DMS79 (cell line): ENCODE results near the gene TMEM156.
"Not testable (repeated sequence)": the region's sequence is repeated elsewhere in the genome, so short reads cannot be mapped to it uniquely, and the experiment has no call there.

Experiments
- DNase-seq: peaks from one replicate; lab custom pipeline; 2025; lab: John Stamatoyannopoulos, UW

The TMEM156 gene

GRCh38 chr4:38957261-38957815 lies 74.9 kb downstream of the TMEM156 start:
- DNase-seq = no peak

DNA sequence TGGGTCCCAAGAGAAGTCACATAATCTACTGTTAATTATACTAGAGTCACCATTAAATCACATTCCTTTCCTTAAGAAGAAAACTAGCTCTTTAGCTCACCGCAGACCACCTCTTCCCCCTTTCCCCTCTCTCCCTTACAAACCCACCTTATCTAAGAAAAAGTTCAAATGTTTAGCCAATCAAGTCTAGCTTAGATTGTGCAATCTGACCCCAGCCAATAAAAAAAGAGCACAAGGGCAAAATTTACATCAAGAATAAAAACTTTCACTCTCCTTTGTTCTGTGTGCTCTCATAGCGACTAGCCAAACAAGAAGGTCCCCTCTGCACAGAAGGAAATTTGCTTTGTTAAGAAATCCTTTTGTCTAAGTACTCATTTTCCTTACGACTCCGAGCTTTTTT lies 76.3 kb downstream of the TMEM156 start:
- no peak for DNase-seq

DNA sequence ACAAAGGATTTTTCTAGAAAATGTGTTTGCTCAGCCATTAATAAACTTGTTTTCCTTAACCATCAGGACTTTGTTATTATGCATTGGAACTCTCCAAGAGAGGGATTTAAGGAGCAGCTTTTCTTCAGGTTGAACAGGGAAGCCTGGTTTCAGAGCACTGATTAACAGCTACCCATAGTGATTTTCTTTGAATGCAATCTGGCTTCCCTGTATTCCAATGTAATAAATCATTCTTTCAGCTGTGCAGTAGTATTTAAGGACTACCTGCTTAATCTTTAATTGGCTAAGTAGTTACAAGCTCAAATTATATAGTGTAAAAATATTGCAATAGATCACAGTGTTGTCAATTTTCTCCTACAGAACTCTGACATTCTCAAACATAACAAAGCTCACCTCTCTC lies 77.5 kb downstream of the TMEM156 start:
- no peak for DNase-seq

DNA sequence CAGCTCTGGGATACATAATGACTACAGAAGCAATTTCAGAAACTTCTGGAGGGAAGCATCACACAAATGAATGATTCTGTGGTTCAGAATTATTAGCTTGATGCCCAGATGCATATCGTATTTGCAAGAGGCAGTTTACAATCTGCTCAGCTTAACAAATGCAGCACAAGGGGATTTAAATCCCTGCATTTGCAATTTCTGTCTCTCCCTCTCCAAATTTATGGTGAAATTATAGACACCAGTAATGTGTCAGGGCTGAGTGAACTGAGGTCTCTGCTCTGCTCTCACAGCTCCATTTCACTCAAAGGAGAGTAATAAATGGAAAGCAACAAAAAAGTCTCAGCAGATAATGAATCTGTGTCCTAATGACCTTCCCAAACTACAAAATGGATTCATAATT lies 80.2 kb downstream of the TMEM156 start:
- no peak for DNase-seq

DNA sequence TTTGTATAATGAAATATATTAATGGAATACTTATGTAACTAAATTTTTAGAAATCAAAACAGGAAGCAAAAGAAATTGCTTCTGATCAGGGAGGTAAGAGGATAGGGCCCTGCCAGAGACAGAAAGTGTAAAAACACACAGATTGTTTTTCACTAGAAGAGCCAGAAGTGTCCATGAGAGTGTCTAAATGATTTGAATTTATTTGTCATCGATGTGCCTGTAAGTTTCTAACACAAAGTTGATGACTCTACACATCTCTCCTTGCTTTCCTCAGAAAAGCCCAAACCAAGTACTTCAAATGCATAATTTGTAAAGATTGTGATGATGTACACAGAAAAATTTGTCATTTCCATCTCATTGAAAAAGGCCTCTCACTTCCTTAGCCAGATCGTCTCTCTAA lies 80.6 kb downstream of the TMEM156 start:
- no peak for DNase-seq

DNA sequence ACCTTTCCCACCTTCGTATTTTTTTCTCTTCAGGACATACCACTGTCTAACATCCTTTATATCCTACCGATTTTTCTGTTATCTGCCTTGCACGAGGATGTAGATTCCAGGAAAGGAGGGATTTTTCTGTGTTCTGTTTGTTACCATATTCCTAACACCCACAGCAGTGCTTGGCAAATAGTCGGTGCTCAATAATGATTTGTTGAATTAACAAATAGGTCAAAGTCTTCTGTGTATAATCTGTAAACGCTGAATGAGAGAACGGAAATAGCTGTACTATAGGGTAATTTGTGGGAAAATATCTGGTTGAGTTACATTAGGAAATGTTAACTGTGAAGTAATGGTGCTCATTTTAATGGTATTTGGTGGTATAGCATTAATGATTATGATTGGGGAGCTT lies 81.5 kb downstream of the TMEM156 start:
- DNase-seq = no peak

DNA sequence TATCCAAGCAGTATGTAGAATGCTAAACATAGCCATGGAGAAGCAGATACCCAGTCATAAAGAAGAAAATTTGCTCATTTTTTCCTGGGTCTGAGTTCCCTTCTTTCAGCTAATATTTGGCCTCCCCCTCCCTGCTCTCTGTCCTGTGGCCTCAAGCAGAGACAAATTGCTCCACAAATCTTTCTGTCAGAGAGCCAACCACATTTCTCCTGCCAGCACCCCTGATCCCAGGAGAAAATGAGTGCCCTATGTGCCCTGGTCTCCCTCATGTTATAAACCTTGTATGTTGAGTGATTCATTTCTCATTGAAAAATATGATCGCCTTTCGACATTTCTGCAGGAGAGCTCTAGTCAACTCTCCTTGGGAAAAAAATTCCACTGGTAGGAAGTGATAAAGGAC lies 82.0 kb downstream of the TMEM156 start:
- DNase-seq = no peak

DNA sequence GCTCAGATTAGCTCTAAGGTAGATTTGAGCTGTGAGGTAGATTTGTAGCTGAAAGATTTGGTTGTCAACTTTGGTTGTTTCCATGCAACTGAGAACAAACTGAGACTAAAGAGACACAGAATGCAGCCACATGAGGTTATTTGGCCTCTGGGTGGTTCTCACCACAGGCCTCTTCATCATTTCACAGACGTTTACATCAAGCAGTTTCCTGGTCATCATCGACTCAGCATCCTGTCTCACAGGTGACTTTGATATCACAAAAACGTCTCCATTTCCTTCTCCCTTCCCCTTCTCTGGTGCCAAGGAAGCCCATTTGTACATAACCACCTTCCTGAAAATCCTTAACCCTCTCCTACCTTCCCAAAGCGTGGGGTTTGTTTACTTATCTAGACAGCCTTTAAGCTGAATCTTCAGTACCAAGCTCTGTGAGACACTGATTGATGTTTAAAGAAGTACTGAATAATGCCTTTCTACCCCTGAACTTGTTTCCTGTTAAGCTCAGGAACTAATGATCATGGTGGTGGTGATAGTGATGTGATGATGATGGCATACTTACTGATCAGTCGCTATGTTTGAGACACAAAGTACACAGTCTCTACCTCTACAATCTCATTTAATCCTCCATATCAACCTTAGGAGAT lies 82.7 kb downstream of the TMEM156 start:
- no peak for DNase-seq

- no peak for DNase-seq
These were observed 83.7 kb downstream of the TMEM156 start for GRCh38 chr4:38948551-38948950.

DNA sequence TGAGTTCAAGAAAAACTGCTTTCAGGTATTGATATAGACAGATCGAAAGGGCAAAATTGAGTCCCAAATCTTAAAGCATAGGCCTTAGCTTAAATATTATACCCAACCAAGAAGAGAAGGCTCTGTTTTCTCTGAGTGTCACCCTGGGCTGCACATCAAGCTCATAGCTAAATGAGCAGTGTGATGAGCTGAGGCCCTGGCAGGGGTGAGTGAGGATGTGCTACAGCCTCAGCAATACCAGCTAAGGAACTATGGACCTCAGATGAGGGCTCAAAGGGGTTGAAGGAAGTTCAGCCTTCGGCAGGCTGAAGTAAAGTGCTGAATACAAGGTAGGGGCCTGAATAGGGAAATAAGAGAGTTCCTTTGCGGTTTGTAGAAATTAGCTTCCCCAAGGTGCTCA lies 85.3 kb downstream of the TMEM156 start:
- DNase-seq = no peak

- no peak for DNase-seq
These were observed 87.8 kb downstream of the TMEM156 start for GRCh38 chr4:38944440-38944839.

DNA sequence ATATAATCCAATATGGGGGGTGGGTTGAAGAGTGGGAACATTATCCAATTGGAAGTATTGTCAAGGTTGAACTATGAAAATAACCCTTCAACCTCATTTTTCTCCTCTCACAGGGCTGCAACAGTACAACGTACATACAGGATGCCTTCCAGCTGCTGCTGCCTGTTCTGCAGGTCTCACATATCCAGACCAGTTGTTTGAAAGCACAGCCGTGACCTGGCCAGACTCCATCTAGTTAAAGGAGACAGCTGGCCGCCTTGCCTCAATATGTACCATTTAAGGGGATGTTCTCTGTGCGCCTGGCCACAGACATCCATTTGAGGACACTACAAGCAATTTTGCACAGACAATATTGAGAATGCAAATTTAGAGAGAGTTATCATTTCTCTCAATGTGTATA lies 88.9 kb downstream of the TMEM156 start:
- DNase-seq = no peak

- DNase-seq = not testable (repeated sequence)
These were observed 90.3 kb downstream of the TMEM156 start for GRCh38 chr4:38941906-38942305.

GRCh38 chr4:38940476-38940875 lies 91.7 kb downstream of the TMEM156 start:
- DNase-seq = no peak

DNA sequence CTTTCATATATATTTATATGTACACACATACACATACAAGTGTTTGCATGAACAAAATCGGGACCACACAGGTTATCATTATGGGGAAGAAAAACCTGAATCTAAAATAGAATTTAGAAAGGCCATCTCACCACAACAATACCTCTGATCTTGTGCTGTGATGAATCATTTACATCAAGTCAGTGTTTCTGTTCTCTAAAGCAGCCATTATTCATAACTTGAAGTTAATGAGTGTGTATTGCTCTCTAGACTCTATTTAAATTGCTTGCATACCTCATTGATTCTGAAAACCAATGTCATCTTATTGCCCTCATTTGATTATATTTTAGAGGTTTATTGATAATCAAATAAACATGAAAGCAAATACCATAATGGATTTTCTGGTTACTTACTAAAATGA lies 93.0 kb downstream of the TMEM156 start:
- DNase-seq = no peak

GRCh38 chr4:38935391-38936073 lies 96.7 kb downstream of the TMEM156 start:
- no peak for DNase-seq

- no peak for DNase-seq
These were observed 101.1 kb downstream of the TMEM156 start for GRCh38 chr4:38931125-38931524.

- DNase-seq = no peak
These were observed 101.5 kb downstream of the TMEM156 start for GRCh38 chr4:38930707-38931106.

DNA sequence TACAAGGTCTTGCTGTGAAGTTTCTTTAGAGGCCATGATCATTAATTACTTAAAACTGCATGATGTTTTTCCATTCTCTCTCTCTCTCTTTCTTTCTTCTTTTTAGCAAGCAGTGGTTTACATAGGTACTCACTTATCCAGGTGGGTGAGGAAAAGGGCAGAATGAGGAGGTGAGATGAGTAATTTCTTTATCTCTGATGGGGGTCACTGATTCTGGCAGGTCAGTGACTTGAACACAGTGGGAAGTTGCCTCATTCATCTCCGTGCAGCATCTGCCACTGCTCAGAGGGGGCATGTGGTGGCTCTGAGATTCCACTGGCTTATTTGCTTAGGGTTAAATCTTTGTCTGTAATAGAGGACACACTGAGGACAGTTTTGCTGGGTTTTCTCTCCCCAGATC lies 102.0 kb downstream of the TMEM156 start:
- no peak for DNase-seq

DNA sequence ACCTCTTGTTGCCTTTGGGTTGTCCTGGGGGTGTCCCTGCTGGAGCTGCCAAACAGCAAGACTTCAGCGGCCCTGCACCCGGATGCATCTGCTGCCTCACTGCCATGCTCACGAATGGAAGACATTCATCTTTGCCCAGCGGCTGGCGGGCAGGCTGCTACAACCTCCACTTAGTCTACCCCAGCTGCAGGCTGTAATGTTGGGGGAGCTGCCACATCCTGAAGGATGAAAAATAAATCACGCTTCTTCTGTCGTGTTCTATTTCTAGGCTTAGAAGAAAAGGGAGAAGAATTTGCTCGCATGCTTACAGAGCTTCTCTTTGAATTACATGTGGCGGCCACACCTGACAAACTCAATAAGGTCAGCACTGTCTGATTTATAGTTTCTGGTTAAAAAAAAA lies 103.2 kb downstream of the TMEM156 start:
- DNase-seq = no peak

DNA sequence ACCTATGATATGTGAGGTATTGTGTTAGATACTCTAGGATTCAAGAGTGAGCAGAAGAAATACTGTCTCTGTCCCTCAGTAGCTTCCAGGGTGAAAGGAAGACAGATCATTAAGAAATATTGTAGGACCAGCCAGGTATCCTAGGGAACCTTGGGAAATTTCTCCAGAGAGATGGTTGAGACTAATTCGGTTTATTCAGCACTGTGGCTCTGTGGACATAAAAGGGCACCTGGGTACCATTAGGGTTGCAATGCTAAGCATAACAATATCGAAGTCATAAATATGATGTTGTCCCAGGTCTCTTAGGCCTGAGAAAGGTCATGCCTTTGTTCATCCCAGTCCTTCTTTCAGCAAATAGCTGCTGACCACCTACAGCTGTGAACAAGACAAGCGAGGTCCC lies 103.6 kb downstream of the TMEM156 start:
- no peak for DNase-seq

DNA sequence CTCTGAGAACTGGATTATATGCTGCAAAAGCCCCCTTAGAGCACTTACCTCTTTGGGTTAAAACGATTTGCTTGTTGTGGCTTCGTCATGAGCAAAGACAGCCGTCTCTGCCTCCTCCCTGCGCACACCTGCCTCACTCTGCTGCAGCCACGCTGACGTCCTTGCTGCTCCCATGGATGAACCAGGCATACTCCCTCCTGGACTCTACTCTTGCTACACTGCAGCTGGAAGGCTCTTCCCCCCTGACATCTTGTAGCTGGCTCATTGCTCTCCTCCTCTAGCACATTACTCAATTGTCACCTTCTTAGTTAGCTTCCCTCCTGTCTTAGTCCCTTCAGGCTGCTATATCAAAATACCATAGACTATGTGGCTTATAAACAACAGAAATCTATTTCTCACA lies 105.3 kb downstream of the TMEM156 start:
- no peak for DNase-seq

DNA sequence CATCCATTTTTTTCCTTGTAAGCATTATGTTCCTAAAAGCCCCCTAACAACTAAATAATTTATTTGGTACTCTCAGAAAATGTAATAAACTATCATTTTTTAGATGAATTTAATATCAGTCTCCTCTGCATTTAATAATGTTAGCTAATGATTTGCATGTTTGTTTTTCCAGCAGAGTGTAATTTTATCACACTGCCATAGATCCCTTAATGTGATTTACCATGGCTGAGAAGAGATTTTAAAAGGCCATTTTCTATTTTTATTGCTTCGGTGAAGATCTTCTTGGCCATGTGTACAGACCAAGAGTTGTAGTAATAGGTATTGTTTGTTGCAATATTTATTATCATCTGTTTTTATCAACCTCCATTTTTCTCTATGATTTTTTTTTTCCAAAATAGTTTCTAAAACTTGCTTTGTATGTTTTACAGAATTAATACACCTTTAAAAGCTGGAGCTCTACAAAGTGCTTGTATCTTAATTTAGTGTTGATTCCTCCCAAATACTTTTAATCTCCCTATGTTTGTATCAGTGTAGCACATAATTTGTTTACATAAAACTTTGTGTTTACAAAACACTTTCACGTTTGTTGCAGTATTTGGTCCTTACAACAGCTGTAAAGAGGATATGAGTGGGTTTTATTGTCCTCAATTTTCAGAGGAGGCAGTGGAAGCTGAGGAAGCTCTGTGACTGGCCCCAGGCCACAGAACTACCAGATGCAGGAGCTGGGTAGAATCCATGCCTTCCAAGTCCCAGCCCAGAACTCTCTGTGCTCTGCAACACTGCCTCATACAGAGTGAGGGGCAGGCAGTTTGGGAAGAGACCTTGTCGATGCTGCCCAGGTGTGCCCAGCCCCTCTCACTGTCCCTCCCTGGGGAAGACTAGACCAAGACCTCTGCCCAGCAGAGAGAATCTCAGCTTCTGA lies 106.5 kb downstream of the TMEM156 start:
- DNase-seq = no peak
